ENCODE results near the gene UBE4A. TPM values are rescaled to one million over a fixed set of nuclear protein-coding genes. Genes with fewer than 3 reads are reported as not detected.

UBE4A gene
- total and polyA plus RNA-seq, 9 of the 15 experiments (the other 6 are each of a cell fraction or from before 2014, with no cell fraction given), result 13.5 to 45.2 (median 26.8) TPM

GRCh38 chr11:118437208-118438125 lies 78.1 kb downstream of the UBE4A start (continued):
- TF ChIP-seq CHD7 (IDR thresholded peaks at IDR 0.05; ENCODE audit: low read depth, low read length) (no peak), MTF1 (CRISPR knock-in tag; IDR thresholded peaks at IDR 0.05; ENCODE audit: borderline replicate concordance) (no peak), NUFIP1 (IDR thresholded peaks at IDR 0.05; ENCODE audit: partially characterized antibody) (no peak), ZNF12 (CRISPR knock-in tag; IDR thresholded peaks at IDR 0.05) (no peak), MXI1 (IDR thresholded peaks at IDR 0.05; ENCODE audit: low read depth, low read length) (0 out of 2 replicates have a peak, but pooled peaks have one; percentile 11), NR2F6 (CRISPR knock-in tag; IDR thresholded peaks at IDR 0.05) (no peak), U2AF2 (optimal IDR thresholded peaks at IDR 0.05; ENCODE audit: low read depth, low read length) (no peak), ZNF551 (CRISPR knock-in tag; IDR thresholded peaks at IDR 0.05) (no peak), ZNF699 (CRISPR knock-in tag; IDR thresholded peaks at IDR 0.05; ENCODE audit: insufficient replicate concordance) (no peak), KAT8 (IDR thresholded peaks at IDR 0.05; ENCODE audit: low read depth) (no peak), SMAD4 (CRISPR knock-in tag; conservative IDR thresholded peaks at IDR 0.05) (no peak), ZNF444 (CRISPR knock-in tag; IDR thresholded peaks at IDR 0.05) (no peak)
- TF ChIP-seq, protein P1, sequence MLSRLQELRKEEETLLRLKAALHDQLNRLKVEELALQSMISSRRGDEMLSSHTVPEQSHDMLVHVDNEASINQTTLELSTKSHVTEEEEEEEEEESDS (CRISPR knock-in tag; IDR thresholded peaks at IDR 0.05), result no peak
- TF ChIP-seq, protein P2, sequence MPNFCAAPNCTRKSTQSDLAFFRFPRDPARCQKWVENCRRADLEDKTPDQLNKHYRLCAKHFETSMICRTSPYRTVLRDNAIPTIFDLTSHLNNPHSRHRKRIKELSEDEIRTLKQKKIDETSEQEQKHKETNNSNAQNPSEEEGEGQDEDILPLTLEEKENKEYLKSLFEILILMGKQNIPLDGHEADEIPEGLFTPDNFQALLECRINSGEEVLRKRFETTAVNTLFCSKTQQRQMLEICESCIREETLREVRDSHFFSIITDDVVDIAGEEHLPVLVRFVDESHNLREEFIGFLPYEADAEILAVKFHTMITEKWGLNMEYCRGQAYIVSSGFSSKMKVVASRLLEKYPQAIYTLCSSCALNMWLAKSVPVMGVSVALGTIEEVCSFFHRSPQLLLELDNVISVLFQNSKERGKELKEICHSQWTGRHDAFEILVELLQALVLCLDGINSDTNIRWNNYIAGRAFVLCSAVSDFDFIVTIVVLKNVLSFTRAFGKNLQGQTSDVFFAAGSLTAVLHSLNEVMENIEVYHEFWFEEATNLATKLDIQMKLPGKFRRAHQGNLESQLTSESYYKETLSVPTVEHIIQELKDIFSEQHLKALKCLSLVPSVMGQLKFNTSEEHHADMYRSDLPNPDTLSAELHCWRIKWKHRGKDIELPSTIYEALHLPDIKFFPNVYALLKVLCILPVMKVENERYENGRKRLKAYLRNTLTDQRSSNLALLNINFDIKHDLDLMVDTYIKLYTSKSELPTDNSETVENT (CRISPR knock-in tag; IDR thresholded peaks at IDR 0.05), result no peak

All from K562 (cell line).